ENCODE measurements around the gene CLEC4G. TPM values are rescaled to one million over a fixed set of nuclear protein-coding genes. Genes with fewer than 3 reads are reported as not detected.
A peak's percentile ranks its signal among the peaks of the same experiment; 100 is the strongest.

The CLEC4G gene
- total RNA-seq, 1 donor from 2014 or later, result not detected

DNA sequence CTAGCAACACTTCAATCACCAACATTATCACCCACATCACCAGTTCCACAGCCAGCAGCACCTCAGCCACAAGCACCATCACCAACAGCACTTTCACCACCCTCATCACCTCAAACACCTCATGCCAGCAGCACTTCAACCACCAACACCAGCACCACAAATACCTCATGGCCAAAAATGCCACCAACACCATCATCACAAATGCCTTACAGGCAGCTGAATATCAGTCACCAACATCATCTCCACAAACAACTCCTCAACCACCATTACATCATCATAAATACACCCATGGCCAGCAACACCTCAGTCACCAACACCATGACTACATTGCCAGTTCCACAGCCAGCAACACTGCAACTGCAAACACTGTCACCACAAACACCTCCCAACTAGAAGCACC is 40.4 kb downstream of the CLEC4G start:
- ATAC-seq, result no peak

DNA sequence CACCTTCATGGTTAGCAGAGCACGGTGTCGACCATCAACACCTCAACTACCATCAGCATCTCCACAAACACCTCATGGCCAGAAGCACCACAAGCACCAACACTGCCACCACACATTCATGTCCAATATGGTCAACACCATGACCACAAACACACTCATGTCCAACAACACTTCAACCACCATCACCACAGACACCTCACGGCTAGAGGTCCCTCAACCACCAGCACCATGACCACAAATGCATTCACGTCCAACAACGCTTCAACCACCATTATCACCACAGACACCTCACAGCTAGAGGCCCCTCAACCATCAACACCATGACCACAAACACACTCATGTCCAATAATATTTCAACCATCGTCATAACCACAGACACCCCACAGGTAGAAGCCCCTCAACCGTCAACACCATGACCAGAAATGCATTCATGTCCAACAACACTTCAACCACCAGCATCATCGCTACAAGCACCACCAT is 41.1 kb downstream of the CLEC4G start:
- ATAC-seq, result no peak

DNA sequence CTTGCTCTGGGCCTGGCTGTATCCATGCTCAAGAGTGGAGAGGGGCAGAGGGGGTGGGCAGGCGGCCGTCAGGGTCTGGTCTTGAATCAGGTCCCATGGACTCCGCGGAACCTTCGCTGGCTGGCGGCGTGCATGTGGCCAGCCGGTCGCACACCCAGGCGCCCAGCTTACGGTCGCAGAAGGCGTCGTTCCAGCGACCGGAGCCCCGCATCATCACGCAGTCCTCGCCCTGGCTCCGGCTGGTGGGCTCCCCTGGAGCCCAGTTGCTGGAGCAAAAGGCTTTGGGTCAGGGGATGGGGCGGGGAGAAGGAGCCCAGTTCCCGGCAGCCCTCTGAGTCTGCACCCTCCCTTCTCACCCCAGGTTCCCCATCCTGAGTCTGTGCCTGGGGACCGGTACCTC is 42.7 kb downstream of the CLEC4G start:
- no peak for ATAC-seq

DNA sequence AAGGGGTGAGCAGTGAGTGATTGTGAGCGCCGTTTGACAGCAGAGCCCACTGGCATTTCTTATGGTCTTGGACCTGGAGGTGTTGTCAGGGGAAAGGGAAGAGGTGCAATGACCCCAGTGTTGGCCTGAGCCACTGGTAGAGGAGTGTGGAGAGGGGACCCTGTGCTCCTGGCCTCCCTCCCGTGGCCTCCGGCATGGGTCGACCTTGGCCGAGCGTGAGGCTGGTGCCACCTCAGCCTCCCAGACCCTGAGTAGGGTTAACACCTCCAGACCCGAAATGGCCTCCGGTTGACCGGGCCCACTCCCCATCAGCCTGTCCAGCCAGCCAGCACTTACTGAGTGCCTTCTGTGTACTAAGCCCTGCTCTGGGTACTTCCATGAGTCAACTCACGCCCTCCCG is 44.7 kb downstream of the CLEC4G start:
- ATAC-seq, result peak; percentile 31

DNA sequence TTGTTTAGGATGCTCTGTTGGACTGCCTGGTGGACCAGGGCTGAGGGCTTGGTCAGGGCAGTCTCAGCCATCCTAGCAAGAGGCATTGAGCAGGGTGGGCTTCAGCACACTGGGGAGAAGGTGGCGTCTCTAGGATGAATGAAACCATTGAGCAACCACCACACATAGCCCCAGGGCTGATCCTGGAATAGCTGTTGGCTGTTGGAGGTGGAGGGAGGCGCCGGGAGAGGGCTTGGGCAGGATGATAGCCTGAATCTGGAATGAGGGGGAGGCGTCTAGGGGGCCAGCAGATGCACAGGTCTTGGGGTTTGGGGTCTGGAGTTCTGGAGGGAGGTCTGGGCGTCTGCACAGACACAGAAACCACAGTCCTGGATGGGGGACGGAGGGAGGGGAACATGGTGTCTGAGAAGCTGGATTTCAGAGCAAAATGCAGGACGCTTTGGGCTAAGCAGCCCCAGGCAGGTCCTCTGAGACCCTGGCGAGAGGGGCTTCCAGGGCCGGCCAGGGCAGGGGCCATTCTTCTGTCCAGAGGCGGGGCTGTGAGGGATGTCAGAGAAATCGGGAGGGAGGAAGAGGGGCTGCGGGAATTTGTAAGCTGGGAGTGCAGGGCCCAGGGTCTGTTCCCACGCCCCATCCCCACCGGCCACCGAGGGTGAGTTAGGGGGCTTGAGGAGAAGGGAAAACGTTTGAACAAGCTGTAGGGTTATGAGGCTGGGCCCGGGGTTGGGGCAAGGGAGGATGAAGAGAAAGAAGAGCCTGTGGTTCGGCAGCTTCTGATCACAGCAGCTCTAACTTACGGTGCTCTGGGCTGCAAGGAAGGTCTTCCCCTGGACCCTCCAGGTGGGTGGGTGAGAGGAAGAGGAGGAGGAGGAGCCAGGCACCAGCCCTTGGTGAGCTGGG is 46.1 kb downstream of the CLEC4G start:
- no peak for ATAC-seq

DNA sequence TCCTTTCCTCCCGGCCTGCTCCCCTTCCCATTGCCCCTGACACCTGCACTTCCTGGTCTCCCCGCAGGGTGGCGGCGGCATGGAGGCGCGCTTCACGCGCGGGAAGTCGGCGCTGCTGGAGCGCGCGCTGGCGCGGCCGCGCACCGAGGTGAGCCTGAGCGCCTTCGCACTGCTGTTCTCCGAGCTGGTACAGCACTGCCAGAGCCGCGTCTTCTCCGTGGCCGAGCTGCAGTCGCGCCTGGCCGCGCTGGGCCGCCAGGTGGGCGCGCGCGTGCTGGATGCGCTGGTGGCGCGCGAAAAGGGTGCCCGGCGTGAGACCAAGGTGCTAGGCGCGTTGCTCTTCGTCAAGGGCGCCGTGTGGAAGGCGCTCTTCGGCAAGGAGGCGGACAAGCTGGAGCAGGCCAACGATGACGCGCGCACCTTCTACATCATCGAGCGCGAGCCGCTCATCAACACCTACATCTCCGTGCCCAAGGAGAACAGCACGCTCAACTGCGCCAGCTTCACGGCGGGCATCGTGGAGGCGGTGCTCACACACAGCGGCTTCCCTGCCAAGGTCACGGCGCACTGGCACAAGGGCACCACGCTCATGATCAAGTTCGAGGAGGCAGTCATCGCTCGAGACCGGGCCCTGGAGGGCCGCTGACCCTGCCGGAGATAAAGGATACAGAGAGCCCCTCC is 49.6 kb downstream of the CLEC4G start:
- no peak for ATAC-seq

DNA sequence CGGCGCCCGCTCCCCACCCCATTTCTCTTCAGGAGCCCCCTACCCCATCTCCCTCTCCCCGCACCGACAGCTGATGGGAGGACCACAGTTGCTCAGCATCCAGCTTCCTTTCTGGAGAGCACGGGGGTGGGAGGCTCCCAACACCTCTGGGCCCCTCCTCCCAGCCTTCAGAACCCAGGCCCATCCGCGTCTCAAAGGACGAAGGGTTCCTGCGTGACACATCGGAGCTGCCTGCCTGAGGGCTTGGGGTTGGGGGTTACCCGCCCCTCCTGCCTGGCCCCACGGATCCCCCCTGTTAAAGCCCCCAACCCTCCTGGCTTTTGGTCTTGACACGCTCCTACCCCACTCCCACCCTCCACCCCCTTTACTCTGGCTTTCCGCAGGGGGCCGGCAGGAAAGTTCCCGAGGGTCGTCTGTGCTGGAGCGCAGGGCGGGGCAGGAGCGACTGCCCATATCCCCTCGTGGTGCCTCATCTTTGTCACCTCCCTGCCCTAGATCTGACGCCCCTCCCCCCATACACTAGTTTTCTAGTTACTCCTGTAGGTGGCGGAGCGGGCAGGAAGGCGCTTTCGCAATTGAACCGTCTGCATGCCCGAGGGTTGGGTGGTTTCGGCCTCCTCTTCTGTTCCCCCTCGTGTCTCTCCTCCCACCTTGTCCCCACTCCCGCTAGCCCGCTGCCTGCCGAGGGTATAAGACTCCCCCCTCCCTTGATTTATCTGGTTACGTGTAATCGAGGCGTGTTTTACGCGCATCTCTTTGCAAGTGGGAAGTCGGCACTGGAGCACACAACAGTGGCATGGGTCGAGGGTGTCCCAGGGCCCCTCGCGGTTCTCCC is 50.4 kb downstream of the CLEC4G start:
- peak; percentile 56 for ATAC-seq

DNA sequence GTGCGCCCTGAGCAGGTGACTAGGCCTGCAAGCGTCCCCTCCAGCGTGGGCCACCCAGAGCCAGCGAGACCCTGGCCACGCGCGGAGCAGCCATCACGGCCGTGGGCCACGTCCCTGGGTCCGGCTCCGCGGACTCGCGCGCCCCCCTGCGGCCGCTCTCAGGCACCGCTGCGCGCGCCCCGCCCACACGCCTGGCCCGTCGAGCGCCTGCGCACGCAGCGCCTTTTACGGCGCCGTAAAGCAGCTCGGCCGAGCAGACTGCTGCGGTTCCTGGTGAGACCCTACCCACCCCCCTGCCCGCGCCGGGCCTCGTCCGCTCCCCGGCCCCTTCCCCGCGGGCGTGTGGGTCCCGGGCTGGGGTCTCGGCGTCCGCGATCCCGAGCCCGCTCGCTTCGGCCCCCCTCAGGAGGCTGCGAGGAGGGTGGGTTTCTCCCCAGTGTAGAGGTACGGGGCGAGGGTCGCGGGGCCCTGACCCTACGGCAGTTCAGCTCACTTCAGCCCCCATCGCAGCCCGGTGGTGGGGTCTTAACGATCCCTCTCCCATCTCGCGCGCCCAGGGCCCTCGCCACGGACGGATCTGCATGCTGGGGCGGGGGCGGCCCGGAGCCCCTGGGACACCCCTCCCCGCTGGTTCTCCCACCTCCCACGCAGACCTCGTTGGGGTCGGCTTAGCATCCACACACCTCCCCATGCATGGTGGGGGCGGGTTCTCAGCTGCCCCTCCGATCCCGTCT is 51.1 kb downstream of the CLEC4G start, which contains the start of gene TRAPPC5:
TRAPPC5 (plus strand) TSS at position 228 of the 734 bp plus-strand sequence. CDS start 1,421 bp downstream, outside the sequence.
- ATAC-seq, result peak; percentile 89

DNA sequence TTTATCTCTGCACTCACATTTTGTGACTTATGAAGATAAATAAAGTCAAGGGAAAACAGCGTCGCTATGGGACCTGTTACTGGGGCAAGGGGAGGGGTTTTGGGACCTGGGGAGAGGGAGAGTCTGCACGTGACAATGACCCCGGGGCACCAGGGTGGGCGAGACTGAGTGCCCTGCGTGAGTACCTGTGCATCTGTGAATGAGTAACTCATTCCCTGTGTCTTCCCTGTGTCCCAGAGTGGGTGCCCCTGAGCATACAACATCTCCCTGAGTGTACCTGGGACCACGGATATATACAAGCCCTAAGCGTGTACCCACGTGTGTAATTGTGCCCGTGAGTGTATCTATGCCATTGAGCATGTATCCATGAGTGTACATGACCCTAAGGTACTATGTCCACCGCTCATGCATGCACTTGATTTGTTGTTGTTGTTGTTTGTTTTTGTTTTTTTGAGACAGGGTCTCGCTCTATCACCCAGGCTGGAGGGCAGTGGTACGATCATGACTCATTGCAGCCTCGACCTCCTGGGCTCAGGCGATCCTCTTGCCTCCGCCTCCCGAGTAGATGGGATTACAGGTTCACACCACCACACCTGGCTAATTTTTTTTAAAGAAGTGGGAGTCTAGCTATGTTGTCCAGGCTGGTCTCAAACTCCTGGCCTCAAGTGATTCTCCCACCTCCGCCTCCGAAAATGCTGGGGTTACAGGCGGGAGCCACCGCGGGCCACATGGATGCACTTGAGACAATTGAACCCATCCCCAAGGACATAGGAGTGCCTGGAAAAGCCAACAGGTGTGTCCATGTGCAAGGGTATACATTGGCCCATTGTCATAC is 51.9 kb downstream of the CLEC4G start:
- ATAC-seq, result no peak

DNA sequence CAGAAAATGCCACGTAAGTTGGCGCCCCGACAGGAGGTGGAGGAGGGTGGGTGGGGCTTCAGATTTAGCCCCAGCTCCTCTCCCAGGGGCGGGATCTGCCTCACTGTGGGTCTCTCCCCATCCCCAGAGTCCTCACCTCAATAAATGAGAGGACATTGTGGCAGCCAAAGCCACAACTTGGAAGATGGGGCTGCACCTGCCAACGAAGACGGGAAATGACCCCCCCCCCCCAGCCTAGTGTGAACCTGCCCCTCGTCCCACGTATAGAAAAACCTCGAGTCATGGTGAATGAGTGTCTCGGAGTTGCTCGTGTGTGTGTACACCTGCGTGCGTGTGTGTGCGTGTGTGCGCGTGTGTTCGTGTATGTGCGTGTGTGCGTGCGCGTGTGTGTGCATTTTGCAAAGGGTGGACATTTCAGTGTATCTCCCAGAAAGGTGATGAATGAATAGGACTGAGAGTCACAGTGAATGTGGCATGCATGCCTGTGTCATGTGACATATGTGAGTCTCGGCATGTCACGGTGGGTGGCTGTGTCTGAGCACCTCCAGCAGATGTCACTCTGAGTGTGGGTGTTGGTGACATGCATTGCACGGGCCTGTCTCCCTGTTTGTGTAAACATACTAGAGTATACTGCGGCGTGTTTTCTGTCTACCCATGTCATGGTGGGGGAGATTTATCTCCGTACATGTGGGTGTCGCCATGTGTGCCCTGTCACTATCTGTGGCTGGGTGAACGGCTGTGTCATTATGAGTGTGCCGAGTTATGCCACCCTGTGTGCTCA is 52.7 kb downstream of the CLEC4G start:
- ATAC-seq, result peak; percentile 47

Other genes with a start within 250 kb of the CLEC4G start
- 4.8 TPM for gene PEX11G, start 243.1 kb downstream of the CLEC4G start, total RNA-seq
- 11.2 TPM for gene ZNF358, start 216.0 kb downstream of the CLEC4G start, total RNA-seq
- 9.2 TPM for gene MCOLN1, start 209.5 kb downstream of the CLEC4G start, total RNA-seq
- 48.1 TPM for gene PNPLA6, start 196.4 kb downstream of the CLEC4G start, total RNA-seq
- gene CAMSAP3, start 136.2 kb downstream of the CLEC4G start, total RNA-seq, result 21.2 TPM
- 17.9 TPM for gene XAB2, start 102.6 kb downstream of the CLEC4G start, total RNA-seq
- gene PET100, start 102.3 kb downstream of the CLEC4G start, total RNA-seq, result 91.7 TPM
- gene PCP2, start 98.4 kb downstream of the CLEC4G start, total RNA-seq, result not detected
- gene STXBP2, start 95.0 kb downstream of the CLEC4G start, total RNA-seq, result 62.7 TPM
- gene RETN, start 63.1 kb downstream of the CLEC4G start, total RNA-seq, result not detected
- gene MCEMP1, start 55.0 kb downstream of the CLEC4G start, total RNA-seq, result 0.24 TPM
- gene TRAPPC5, start 51.3 kb downstream of the CLEC4G start, total RNA-seq, result 127 TPM
- gene FCER2, start 30.0 kb downstream of the CLEC4G start, total RNA-seq, result 0.20 TPM
- gene CD209, start 15.4 kb upstream of the CLEC4G start, total RNA-seq, result 0.32 TPM
- gene CLEC4M, start 31.1 kb upstream of the CLEC4G start, total RNA-seq, result not detected
- gene EVI5L, start 98.1 kb upstream of the CLEC4G start, total RNA-seq, result 9.6 TPM
- gene PRR36, start 142.3 kb upstream of the CLEC4G start, total RNA-seq, result 0.04 TPM
- gene LRRC8E, start 156.4 kb upstream of the CLEC4G start, total RNA-seq, result 11.6 TPM
- 15.4 TPM for gene MAP2K7, start 171.8 kb upstream of the CLEC4G start, total RNA-seq
- 0.72 TPM for gene TGFBR3L, start 182.7 kb upstream of the CLEC4G start, total RNA-seq
- 7.9 TPM for gene SNAPC2, start 188.2 kb upstream of the CLEC4G start, total RNA-seq
- not detected for gene CTXN1, start 194.0 kb upstream of the CLEC4G start, total RNA-seq
- gene TIMM44, start 211.6 kb upstream of the CLEC4G start, total RNA-seq, result 43.8 TPM